ENCODE measurements around the gene DYDC2.
"Not testable (repeated sequence)": the region's sequence is repeated elsewhere in the genome, so short reads cannot be mapped to it uniquely, and the experiment has no call there.

The DYDC2 gene

DNA sequence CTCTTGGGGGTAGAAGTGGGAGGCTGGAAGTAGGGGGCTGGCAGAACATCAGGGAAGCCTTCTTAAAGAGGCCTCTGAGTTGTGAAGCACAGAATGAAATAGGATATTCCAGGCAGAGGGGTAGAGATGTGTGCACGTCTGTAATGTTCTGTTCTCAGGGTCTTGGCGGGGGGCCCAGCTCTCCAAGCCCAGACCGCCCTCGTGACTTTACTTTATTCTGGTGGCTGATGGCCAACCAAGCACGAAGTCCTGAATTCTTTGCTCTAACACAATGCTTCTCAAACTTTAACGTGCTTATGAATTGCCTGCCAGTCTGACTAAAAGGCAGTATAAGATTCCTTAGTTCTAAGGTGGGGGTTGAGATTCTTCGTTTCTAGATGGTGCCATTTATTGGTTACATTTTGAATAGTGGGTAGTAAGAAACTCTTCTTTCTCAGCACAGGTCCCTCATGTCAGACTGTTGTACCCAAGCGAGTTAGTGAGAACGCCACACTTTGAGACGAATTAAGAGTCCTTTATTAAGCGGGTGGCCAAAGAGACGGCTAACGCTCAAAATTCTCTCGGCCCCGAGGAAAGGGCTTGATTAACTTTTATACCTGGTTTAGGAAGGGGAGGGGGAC lies 60.0 kb downstream of the DYDC2 start:
- CTCF ChIA-PET, result no interaction called here
- POLR2A ChIA-PET, result no interaction called here
- H3K4me3 ChIP-seq (ENCODE audit: low read depth, low read length), result no peak overlapping the region
- DNase-seq (ENCODE audit: low read depth, low spot score), result no peak
- TF ChIP-seq, protein P1, sequence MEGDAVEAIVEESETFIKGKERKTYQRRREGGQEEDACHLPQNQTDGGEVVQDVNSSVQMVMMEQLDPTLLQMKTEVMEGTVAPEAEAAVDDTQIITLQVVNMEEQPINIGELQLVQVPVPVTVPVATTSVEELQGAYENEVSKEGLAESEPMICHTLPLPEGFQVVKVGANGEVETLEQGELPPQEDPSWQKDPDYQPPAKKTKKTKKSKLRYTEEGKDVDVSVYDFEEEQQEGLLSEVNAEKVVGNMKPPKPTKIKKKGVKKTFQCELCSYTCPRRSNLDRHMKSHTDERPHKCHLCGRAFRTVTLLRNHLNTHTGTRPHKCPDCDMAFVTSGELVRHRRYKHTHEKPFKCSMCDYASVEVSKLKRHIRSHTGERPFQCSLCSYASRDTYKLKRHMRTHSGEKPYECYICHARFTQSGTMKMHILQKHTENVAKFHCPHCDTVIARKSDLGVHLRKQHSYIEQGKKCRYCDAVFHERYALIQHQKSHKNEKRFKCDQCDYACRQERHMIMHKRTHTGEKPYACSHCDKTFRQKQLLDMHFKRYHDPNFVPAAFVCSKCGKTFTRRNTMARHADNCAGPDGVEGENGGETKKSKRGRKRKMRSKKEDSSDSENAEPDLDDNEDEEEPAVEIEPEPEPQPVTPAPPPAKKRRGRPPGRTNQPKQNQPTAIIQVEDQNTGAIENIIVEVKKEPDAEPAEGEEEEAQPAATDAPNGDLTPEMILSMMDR (IDR thresholded peaks at IDR 0.05; ENCODE audit: insufficient read depth, low read length, missing control alignments), result no peak

- H3K4me3 ChIP-seq (ENCODE audit: low read depth, low read length); POLR2A ChIA-PET; DNase-seq (ENCODE audit: low read depth, low spot score); CTCF ChIA-PET: not testable (repeated sequence)
These were observed 60.7 kb downstream of the DYDC2 start for GRCh38 chr10:80417256-80417655.

All from AG04449 (cell line).